PC-9 (cell line): ENCODE results near the gene KISS1.

Source experiments
- CTCF ChIP-seq: fragments of 200-600 bp; sonication (generic); conservative IDR thresholded peaks from 2 replicates; pipeline ENCODE4 v1.6.1; 2017; ENCODE audit warnings: mixed run types, antibody characterized with exemption, mild to moderate bottlenecking, moderate library complexity
- EZH2 ChIP-seq: fragments of 200-600 bp; sonication (generic); IDR thresholded peaks from 2 replicates; pipeline ENCODE4 v1.8.0; 2017; ENCODE audit warnings: antibody characterized with exemption, low read depth

GRCh38 chr1:204191456-204191855 lies 4.8 kb downstream of the KISS1 start:
- no peak for TF ChIP-seq CTCF
- TF ChIP-seq EZH2: no peak
